GM18499 (cell line): ENCODE data around the gene CEP128.

Experiments
- ATAC-seq: cut with Tn5 transposase; IDR thresholded peaks from one replicate; pipeline ENCODE4 v1.9.1; 2021; ENCODE audit warnings: moderate number of reproducible peaks; ENCODE audit not compliant: insufficient read depth, unreplicated experiment

CEP128 gene

GRCh38 chr14:80781972-80782367 lies 159.6 kb downstream of the CEP128 start:
- ATAC-seq = no peak

DNA sequence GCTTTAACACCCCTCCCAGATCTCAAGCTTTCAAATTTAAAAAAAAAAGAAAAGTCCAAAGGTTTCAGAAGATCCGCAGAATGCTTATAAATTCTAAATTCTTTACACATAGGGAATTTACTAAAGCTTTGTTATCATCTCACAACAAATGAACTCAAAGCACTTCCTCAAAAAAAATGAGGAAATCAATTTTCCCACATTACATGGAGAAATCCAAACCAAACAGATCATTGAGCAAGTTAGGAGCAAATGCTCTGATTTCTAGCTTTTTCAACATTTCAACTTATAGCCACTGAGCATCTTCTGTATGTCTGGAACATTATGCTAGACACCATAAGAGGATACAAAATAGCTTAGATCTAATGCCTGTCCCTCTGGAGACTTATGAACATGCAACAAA lies 161.0 kb downstream of the CEP128 start:
- ATAC-seq = no peak

DNA sequence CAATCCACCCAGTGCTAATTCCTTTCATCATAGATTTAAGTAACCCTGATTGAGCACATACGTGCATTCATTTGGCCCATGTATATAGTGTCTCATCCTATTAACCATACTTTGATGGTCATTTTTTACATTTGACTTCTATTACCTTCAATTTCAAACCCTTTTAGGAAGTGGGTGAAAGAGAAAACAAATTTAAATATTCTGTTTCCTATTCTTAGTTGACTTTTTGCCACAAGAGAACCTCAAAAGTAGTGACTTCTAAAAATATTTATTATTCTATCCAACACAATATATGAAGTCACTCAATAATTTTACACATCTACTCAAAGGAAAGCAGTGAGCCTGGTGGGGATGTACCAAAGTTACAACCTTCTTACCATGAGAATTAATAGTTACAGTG lies 164.9 kb downstream of the CEP128 start:
- no peak for ATAC-seq

DNA sequence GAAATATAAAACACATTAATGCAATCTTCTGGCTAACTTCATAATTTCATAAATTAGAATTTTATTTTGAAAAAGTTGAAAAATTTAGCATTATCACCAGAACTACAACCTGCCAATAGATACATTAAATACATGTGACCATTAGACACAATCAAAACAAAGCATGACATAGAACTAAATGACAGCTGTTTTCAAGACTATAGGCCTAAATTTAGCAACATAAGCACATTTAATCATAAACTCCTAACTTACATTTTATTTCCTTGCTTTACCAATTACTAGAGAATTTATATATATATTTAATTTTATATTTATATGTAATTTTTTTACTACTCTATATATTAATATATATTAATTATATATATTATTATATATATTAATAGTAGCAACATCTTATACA lies 165.4 kb downstream of the CEP128 start:
- ATAC-seq = no peak

DNA sequence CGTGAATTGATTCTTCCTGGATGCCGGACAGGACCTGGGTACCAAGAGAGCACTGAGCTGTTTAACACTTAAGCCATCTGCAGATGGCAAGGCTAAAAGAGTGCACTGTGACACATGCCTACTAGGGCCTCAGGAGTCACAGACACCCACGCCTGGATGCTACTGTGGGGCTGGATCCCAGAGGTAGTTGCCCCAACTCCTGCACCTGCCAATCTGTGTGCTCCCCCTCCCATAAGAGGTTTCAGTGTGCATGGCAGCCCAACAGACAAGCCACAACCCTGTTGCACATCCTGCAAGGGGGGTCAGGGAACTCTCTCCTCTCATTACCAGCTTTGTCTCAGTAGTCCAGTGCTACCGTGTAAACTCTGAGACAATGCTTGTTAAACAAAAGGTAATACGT lies 169.0 kb downstream of the CEP128 start:
- ATAC-seq = no peak

DNA sequence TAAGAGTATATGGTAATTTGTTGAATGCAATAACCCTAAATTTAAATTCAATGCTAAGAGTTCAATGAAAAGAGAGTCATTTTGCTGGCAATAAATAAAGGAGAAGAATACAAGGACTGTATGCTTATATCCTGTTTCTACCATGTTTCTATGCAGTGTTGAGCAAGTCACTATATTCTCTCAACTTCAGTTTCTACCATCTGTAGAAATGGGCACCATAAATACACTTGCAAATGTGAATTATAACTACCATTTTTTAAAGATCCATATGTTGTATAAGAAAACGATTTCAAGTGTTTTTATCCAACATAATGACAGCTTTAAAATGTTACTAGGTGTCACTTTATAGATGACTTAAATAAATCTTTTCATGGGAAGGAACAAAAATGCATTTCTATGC lies 170.3 kb downstream of the CEP128 start:
- no peak for ATAC-seq

- ATAC-seq = no peak
These were observed 171.2 kb downstream of the CEP128 start for GRCh38 chr14:80770114-80770908.

DNA sequence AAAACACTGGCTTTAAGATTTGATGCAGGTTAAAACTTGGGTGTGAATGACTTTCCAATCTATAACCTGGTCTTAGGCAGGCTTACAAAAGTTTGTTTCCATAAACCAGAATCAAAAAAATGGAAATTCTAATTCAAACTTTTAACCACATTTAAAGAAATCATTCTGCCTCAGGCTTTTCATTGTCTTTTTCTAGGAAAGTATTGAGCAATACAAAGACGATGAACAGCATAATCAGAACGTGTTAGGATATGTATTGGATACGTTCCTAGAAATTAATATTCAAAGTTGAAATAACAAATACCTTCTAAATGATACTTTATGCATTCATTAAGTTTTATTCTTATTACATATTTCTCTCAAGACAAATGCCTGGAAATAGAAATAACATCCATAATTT lies 172.9 kb downstream of the CEP128 start:
- ATAC-seq = no peak

GRCh38 chr14:80764921-80765507 lies 176.5 kb downstream of the CEP128 start:
- no peak for ATAC-seq

- ATAC-seq = no peak
These were observed 177.0 kb downstream of the CEP128 start for GRCh38 chr14:80764496-80764895.

DNA sequence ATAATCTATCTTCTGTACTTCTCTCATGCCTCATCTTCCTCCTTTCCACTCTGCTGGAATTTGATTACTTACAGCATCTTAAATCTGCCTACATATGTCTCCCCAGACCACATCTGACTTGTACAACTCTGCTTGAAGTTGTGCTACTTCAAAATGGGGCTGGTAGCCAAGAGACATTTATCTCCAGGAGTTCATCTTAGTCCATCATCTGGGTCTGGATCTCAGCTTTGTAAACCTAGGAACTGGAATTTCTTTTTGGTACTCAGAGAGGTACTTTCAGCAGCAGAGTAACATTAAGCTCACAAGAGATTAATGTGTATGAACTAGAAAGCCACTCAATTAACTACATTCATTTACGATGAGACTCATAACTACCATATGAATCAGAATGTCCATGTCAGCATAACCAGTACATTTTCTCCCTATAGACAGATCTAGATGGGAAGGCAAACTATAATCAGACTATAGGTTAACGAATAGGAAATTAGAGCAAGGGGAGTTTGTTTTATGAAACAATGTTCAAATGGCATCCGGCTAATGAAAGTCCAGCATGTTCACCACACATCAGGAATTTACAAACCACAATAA lies 178.8 kb downstream of the CEP128 start:
- ATAC-seq = no peak

GRCh38 chr14:80754696-80755095 lies 186.8 kb downstream of the CEP128 start:
- no peak for ATAC-seq

DNA sequence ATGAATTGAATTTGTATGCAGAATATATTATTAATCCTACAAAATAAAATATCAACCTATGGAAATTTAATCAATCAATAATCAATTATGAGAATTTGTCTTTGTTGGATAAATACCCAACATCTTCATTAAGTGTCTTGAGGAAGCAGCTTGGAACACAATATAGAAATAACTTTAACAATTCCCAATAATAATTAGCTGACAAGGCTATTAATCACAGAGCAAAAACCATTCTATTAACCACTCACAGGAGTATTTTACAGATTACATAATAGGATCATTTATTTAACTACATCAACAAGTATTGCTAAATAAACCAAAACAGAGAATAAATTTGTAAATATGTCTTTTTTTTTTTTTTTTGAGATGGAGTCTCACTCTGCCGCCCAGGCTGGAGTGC lies 190.3 kb downstream of the CEP128 start:
- no peak for ATAC-seq

DNA sequence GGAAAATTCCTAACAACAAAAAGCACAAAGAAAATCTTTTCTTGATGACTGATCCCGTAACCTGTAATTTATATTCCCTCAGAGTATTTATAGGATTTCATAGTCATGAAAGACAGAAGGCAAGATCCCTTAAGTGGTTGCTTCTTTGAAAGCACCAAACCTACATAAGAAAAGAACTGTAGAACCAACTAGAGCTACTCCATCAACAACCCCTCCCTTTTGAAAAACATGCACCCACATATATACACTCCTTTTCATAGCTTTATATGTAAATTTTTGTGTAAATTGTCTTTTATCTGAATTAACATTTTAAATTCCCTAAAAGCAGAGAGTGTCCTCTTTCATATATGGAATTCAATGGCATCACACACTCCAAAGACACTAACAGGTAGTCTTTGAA lies 215.3 kb downstream of the CEP128 start:
- ATAC-seq = no peak

GRCh38 chr14:80718940-80719339 lies 222.6 kb downstream of the CEP128 start:
- ATAC-seq = no peak

DNA sequence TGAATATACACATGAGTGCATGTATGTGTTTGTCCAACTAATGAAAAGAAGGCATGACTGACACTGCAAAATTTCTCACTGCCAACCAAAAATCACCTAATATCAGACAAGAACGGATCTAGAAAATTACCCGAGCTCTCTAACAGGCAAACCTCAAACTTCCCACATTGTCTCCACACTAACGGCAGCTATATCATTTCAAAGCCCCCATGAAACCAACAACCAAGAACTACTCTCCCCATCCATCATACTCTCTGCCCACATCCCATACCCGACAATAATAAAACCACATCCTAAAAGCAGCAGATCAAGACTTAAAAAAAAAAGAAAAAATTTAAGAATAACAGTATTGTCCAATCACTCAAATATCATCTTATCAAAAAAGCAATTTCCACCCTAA lies 227.1 kb downstream of the CEP128 start:
- ATAC-seq = no peak

GRCh38 chr14:80713076-80713850 lies 228.3 kb downstream of the CEP128 start:
- ATAC-seq = no peak

GRCh38 chr14:80705241-80705980 lies 236.1 kb downstream of the CEP128 start:
- ATAC-seq = no peak

DNA sequence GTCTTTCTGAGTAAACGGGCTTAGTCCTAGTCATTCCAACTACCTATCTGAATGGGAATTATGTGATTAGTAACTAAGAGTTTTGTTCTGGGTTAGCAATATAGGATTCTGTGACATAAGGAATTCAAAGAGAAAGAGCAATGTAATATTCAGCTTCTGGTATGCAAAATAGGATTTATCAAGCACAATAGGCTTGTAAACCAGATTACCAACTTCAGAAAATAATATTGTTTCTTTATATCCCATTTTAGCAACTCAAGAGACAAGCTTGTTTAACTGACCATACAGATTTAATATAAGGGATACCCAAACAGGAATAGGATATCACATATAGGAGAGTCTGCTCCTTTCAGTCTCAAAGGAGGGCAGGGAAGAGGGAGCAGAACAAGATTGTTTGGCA lies 240.9 kb downstream of the CEP128 start:
- ATAC-seq = no peak

GRCh38 chr14:80699861-80700260 lies 241.7 kb downstream of the CEP128 start:
- ATAC-seq = no peak
